Measurements from ENCODE around the gene SOX6. TPM values are rescaled to one million over a fixed set of nuclear protein-coding genes. Genes with fewer than 3 reads are reported as not detected.

SOX6 gene
- total RNA-seq, 4 donors from 2014 or later: 1.7 to 3.6 (median 3.2) TPM

- H3K27ac ChIP-seq (replicated peaks in 1 of 4): no peak overlapping the region
- 58% methylated on average over 2 of the region's 2 CpGs for WGBS
- intact Hi-C loops (cut with DNase I): loop anchor here (10.0 kb wide), 1 partner anchor 163 kb away; no protein-coding TSS in a partner anchor
These were observed 368.3 kb downstream of the SOX6 start for GRCh38 chr11:15988016-15988550.

GRCh38 chr11:15987046-15987445 lies 369.3 kb downstream of the SOX6 start:
- no peak for TF ChIP-seq EP300 (IDR thresholded peaks at IDR 0.05)
- TF ChIP-seq CTCF (IDR thresholded peaks at IDR 0.05): no peak
- 83% methylated on average over 5 of the region's 5 CpGs for WGBS
- Histone ChIP-seq H3K27me3 (no peaks in the 10 kb centered on the region), H3K4me3 (no peak overlapping the region), H3K27ac (replicated peaks in 1 of 4) (no peak overlapping the region), H3K9me3 (no peaks in the 10 kb centered on the region), H3K4me1 (peaks cover 9 to 15% (median 10%) of the 10 kb centered on the region in 4 donors), H3K36me3 (no peaks in the 10 kb centered on the region)
- no peak for DNase-seq (ENCODE audit: extremely low spot score)
- intact Hi-C loops (cut with DNase I): loop anchor here (10.0 kb wide), 1 partner anchor 162 kb away; no protein-coding TSS in a partner anchor

More at GRCh38 chr11:15988016-15988550, 368.3 kb downstream of the SOX6 start:
- Histone ChIP-seq H3K4me1 (peaks cover 9 to 15% (median 10%) of the 10 kb centered on the region in 4 donors), H3K36me3 (no peaks in the 10 kb centered on the region), H3K27me3 (no peaks in the 10 kb centered on the region), H3K4me3 (no peak overlapping the region), H3K9me3 (no peaks in the 10 kb centered on the region)
- TF ChIP-seq POLR2AphosphoS5 (IDR thresholded peaks at IDR 0.05): no peak
- no peak for TF ChIP-seq EP300 (IDR thresholded peaks at IDR 0.05)
- no peak for TF ChIP-seq POLR2A (IDR thresholded peaks at IDR 0.05; ENCODE audit: low read depth)
- TF ChIP-seq CTCF (IDR thresholded peaks at IDR 0.05): no peak
- DNase-seq (ENCODE audit: extremely low spot score): no peak

GRCh38 chr11:15985860-15986139 lies 370.5 kb downstream of the SOX6 start:
- Histone ChIP-seq H3K9me3 (no peaks in the 10 kb centered on the region), H3K4me1 (peaks cover 9 to 15% (median 10%) of the 10 kb centered on the region in 4 donors), H3K4me3 (no peak overlapping the region), H3K27ac (replicated peaks in 1 of 4) (no peak overlapping the region), H3K36me3 (no peaks in the 10 kb centered on the region), H3K27me3 (no peaks in the 10 kb centered on the region)
- TF ChIP-seq EP300 (IDR thresholded peaks at IDR 0.05): no peak
- no peak for TF ChIP-seq POLR2AphosphoS5 (IDR thresholded peaks at IDR 0.05)
- no peak for TF ChIP-seq CTCF (IDR thresholded peaks at IDR 0.05)
- no peak for TF ChIP-seq POLR2A (IDR thresholded peaks at IDR 0.05; ENCODE audit: low read depth)
- intact Hi-C loops (cut with DNase I): loop anchor here (10.0 kb wide), 1 partner anchor 161 kb away; no protein-coding TSS in a partner anchor
- no peak for DNase-seq (ENCODE audit: extremely low spot score)

- DNase-seq (ENCODE audit: extremely low spot score): no peak
- TF ChIP-seq CTCF (IDR thresholded peaks at IDR 0.05): no peak
- H3K27me3 ChIP-seq: no peaks in the 10 kb centered on the region
- H3K4me1 ChIP-seq: peaks cover 9 to 15% (median 10%) of the 10 kb centered on the region in 4 donors
- intact Hi-C loops (cut with DNase I): loop anchor here (10.0 kb wide), 1 partner anchor 160 kb away; no protein-coding TSS in a partner anchor
- 60% methylated on average over 1 of the region's 1 CpG for WGBS
- H3K27ac ChIP-seq (replicated peaks in 1 of 4): no peak overlapping the region
- H3K4me3 ChIP-seq: no peak overlapping the region
- no peaks in the 10 kb centered on the region for H3K36me3 ChIP-seq
- H3K9me3 ChIP-seq: no peaks in the 10 kb centered on the region
These were observed 371.1 kb downstream of the SOX6 start for GRCh38 chr11:15985127-15985859.

Measured in esophagus muscularis mucosa (tissue), 4 donors.